ENCODE measurements around the gene DIAPH2.

DIAPH2 gene

DNA sequence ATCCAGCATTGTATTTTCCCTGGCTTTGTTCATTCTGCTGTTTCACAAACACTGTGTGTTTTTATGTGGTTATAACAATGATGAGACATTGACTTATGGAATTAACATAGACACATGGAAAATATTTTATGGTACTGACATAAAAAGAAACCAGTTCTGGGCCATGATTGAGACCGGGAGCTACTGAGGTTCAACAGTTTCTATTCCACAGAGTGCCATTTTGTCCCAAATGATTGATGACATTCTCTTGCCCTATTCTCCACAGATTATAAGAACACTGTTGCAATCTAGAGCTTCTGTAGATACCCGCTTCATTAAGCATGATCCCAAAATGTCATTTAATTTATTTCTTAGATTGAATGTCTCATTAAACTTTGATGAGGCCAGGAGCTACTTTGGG is 525.9 kb downstream of the DIAPH2 start:
- DNase-seq, result no peak

DNA sequence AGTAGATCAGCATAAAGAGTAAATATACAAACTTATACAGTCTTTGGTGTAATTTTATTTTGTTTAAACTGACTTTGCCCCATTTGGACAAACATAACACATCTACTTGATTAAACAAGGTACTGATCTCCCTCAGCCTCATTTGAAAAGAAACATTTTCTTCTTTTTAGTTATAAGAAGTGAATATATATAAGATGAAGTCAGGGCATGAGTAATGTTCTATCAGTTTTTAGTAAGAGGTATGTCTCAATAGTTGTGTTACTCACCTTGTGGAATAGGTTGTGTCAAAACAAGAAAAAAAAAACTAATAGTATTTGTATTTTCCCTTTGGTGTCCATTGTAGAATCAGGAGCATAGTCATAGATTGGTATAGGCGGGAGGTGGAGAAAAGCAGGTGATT is 526.4 kb downstream of the DIAPH2 start:
- DNase-seq, result no peak

DNA sequence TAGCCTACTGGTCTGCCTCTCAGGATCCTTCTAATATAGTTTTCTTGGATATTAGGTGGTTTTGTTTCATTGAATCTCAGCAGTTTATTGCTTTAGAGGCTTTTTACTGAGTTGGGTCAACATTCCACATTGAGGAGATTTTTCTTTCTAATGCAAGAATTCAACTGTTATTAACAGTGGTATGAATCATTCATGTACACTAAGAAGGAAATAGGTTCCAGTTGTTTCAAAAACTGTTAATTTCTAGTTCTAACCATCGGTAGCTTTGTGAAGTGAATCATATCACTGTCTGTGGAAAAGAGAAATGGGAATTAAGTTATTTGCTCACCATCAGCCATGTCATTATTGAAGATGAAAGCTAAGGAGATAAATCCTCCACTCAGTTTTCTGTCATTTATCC is 530.5 kb downstream of the DIAPH2 start:
- DNase-seq, result no peak

DNA sequence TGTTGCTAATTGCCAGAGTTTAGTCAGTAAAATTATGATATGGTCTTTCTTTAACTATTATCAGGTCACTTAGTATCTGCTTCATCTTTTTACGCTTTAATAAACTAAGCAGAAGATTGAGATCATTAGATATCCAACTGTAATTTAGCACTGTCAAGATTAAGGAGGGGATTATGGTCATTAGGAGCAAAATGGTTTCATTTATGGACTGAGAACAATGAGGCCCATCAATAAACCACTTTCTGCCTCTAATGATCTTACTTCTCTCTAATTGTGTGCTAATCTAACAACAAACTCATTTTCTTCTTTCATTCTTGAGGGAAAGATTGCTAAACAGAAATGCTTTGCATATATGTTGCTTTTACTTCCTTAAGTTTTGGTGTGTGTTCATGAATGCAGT is 539.5 kb downstream of the DIAPH2 start:
- DNase-seq, result no peak

DNA sequence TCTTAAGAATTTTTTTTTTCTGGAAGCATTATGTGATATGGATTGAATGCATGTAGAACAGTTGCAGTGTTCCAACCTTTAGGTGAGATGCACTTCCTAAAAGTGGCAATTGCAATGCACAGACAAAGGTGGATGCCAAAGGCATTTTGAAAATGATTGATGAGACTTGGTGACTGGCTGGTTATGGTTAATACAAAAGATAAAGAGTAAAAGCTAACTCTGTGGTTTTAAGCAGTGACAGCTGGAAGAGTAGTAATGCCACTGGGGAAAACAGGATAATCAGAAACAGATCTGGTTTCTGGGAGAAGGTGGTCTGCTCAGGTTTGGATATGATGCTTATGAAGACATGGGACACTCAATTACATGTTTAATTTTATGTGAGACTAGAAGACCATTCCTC is 544.7 kb downstream of the DIAPH2 start:
- no peak for DNase-seq

DNA sequence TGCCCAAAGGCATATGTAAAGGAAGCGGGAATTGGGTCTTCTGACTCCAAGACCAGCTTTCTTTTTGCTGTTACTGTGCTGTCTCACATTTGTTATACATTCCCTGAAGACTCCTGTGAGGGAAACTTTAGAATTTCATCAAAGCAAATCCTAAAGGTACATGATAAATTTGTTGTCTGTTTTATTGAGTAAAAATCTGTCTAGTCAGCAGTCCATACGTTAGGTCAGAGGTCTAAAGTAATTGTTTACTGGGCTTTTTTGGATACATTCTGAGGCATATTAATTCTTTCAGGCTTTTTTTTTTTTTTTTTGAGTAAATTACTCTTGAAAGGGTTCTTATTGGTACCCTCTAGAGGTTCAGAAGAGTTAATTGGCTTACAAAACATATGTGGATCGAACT is 546.3 kb downstream of the DIAPH2 start:
- DNase-seq, result no peak

DNA sequence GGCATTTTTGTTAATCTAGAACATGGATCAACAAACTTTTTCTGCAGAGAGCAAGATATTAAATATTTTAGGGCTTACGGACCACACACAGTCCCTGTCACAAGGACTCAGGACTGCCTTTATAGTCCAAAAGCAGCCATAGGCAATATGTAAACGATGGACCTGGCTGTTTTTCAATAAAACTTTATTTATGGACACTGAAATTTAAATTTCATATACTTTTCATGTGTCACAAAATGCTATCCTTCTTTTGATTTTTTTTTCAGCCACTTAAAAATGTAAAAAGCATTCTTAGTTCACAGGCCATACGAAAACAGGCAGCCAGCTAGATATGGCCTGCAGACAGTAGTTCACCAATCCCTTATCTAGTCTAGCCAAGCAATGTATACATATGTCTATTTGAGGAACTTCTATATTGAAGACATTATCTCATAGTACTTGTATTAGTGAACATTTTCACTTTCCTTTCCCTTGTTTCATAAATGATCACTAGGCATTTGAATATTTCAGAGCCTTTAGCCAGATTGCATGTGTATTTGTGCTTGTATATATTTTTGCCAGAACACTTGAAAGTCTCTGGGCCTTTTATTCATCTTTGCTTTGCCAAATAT is 549.9 kb downstream of the DIAPH2 start:
- no peak for DNase-seq

DNA sequence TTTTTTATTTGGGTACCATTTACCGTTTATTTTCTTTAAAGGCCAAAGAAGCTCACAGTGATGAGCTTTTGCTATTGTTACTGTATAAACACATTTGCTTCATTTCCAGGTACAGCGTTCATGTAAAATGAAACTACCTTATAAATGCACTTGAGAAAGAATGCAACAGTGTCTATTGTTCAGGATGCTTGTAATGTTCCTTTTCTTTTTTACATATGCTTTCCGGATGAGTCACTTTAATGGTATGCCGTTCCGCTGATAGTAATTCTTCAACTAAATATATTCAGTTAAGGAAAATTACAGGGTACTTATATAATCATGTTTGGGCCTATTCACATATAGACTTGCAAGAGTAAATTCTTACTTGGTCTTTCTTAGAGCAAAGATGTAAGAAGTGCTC is 554.0 kb downstream of the DIAPH2 start:
- no peak for DNase-seq

DNA sequence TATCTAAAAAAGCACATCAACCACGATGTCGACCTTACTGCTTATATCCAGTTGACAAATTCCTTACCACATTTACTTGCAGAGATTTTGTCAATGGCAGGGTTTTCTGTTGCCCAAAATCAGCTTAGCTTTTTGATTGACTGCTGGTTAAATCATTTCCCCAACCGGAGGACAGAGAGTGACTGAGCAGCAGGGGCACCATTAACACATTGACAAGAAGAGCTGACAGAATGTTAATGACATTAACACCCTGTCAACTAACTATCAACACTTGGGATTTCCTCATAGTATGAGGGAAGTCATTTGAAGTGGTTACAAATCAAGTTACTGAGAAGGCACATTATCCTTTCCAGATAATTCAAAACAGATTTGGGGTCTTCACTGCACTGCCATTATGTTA is 567.5 kb downstream of the DIAPH2 start:
- no peak for DNase-seq

DNA sequence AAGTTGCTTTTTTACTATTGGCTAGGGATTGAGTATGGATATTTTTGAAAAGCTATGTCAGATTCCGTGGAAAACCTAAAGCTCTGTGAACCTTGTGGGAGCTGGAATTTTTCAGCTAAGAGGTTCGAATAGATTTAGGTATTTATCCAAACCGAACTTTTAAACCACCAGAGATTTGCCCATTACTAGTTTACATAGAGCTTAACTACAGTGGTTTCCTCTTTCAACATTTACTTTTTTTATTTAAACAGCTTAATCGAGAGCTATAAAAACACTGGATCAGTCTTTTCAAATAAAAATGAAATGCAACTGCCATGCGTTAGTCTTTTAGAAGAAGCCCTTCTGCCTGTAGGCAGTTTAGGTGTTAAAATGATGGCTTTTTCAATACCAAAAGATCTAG is 576.0 kb downstream of the DIAPH2 start:
- no peak for DNase-seq

DNA sequence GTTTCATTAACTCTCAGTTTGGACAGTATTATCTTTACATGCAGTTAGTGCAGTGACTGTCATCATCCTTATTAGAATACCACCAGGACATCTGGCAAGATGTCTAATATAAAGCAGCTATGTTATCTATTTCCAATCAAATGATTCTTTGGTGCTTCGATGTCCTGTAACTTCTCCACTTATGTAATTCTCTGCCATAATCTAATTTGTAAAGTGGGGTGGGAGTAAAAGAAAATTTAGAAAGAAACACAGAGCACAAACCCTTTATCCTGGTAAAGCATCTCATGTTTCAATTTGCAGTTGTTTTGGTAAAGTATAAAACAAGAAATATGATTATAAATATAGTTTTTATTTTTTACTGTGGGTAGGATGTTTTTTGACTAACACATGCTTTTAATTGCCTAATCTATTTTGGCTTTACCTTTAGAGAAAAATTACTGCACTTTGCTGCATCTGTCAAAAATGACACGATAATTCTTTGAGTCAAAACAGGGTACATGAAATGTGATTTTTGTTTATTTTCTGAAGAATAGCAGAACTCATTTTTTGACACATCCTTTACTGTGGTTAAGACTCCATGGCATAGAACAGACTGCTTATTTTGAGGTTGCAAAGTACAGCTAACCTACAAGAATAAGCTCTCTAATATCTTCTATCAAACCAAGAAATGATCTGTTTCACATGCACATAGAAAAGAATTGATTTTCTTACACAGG is 581.9 kb downstream of the DIAPH2 start:
- no peak for DNase-seq

DNA sequence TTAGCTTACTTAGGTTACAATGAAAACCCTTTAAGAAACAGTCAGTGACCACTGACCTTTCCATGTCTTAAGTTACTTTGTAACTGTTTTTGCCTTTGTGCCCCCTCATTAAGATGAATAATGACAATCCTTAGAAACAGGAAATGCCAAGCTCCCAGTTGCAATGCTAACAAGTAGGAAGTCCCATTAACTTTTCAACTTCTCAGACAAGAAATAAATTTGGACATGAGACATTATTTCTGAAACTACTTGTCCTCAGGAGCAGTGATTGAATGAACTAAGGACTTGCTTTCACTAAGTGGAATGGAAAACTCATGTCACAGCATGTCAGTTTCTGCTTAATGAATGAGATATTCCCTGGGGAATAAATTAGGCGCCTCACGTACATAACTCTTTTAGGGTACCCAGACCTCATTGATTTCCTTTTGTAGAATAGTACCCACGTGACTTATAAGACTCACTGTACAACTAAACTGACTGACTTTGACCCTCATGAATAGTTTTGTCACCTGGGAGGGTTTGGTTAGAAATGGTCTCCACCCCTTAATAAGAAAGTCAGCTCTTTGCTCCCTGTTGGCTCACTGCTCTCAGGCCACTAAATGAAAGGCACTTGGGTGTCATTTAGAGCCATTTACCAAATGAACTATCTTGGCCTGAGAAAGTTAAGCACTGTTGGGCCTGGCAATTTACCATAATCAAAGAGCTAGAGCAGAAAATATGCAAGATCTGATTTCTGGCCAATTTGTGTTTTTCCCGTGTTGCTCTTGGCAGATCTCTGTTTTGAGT is 582.9 kb downstream of the DIAPH2 start:
- DNase-seq, result no peak

DNA sequence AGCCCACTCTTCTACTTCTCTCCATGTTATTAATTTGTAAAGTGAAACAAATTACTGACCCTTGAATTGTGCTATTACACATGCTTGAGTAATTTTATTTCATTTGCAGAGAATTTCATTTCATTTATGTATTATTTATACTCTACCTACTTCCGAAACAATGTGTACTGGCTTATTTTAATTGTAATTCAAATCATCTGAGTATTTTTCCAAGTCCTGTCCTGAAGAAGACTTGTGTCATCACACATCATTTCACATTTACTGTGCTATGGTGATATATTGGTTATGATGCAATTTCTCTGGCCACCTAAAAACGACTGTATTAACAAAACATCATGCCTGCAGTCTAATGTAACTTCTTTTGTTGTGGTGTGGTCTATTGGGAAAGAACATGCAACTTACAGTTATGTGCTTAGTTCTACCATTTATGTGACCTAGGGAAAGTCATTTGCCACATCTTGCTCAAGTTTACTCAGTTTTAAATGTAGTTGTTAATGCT is 583.6 kb downstream of the DIAPH2 start:
- no peak for DNase-seq

DNA sequence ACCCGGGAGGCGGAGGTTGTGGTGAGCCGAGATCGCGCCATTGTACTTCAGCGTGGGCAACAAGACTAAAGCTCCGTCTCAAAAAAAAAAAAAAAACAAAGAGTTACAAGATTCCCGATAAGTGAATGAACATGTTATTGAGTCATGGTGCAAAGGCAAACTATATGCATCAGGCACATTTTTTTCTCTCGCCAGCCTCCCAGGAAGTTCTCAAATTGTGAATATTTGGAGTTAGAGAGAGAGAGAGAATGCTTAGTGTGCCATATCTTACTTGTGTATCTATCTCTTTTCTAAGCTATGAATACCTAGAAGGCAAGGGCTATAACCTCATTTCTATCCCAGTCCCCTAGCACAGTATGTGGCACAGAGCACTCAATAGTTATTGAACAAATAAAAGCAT is 599.9 kb downstream of the DIAPH2 start:
- DNase-seq, result no peak

DNA sequence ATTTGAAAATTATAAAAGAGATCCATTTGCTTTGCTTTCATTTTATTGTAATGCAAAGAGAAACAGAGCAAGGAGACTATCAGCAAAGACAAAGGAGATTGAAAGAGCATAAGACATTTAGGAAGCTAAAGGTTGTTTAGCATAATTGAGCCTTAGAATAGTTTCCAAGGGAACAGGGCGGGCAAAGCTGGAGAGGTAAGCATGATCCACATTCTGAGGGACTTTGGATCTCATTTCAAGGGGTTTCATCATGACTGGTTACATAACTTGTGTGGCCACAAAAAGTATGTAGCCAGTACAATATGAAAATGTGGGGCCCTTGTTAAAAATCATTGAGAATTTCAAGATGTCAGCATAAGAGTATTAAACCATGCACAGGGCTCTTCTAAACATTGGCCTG is 605.6 kb downstream of the DIAPH2 start:
- no peak for DNase-seq

DNA sequence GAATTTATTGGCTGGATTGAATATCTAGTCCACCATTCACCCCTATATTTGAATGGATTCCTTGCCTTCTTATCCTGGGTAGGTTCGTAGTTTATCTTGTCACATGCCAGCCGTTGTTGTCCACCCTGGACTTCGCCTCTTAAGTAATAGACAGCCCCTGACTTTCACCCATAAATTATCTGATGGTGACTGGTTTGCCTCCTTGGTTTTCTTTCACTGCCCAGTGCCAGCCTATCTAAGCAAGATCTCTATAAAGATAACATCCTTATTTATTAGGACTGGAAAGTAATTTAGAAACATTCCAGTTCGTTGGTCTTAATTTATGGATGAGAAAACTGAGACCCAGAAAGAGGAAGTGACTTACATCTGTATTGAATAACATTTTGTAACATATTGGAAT is 609.4 kb downstream of the DIAPH2 start:
- DNase-seq, result no peak

DNA sequence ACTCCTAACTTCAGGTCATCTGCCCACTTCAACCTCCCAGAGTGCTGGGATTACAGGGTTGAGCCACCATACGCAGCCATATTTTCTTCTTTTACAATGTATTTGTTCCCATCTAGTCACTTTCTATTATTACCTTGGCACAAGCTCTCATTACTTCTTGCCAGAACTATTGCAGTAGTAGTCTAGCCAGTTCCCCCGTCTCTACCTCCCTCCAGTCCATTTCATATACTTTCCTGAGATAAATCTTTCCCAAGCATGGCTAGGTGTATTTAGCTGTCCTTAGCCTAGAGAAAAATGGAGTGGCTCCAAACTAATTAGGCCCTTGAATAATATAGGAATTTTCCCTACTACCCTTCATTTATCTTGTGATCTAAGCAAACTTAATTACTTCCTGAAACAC is 611.3 kb downstream of the DIAPH2 start:
- no peak for DNase-seq

DNA sequence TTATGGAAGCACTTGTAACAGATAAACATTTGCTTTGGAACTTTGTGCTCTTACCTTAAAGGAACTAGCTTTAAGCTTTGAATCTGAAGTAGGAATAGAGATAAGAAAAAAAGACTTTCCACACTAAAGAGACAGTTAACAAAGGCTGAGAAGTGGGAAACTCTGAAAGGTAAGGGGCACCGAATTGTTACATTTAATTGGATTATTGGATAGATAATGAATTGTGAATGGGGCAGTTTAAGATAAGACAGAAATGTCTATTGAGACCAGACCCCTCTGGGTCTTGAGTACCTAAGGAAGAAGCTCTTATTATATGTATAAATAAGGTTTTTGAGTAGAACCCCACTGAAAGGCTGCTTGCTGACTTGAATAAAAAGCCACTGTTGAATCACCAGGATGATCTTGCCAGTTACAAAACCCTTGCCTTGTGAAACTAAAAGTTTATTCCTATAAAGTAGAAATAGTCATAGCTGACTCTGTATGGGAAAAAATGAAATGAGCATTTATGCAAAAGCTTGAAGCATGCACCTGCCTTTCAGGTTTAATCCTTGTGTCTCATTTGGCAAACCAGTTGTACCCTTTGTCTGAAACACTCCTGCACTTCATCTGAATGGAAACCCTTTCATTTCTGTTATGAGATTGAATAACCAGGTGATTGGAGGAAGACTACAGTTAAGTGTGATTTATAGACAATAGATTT is 622.3 kb downstream of the DIAPH2 start:
- no peak for DNase-seq

DNA sequence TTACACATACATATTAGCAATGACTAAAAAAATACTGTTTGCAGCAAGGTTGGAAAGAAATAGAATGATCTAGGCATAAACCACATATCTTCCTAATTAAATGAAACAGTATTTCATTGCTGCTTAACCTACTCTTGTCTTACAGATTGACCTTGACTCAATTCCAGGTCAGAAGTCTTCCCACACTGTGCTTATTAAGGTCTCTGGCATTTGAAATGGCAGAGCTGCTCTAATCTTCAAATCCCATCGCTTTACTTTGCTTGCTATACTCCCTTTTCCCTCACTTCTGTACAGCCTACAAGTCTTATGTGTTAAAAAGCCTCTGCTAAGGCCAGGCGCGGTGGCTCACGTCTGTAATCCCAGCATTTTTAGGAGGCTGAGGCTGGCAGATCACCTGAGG is 623.5 kb downstream of the DIAPH2 start:
- no peak for DNase-seq

DNA sequence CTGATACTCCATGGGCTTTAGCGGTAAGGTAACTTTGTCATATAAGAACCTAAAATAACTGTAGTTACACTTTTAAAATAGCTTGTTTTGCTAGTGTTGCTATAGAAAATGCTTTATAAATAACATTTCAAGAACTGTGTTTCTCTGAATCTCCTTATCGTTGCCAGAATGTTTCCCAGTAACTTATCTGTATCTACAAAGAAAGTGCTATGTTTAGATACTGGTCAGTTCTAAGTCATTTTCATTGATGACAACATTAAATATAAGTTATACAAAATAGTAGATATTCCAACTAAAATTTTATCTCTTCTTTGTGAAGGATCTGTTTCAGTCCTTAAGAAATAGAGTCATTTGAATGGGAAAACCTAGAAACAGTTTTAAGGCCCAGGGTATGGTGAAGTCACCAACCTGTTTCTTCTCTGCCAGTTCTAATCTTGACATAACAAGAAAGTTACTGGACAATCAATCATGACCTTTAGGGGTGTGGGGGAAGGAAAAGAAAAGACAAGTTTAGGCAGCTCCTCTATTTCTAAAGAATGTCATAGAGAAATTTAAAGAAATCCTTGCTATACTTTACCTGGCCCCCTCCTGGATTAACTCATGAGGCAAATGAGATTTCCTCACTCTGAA is 625.0 kb downstream of the DIAPH2 start:
- no peak for DNase-seq

DNA sequence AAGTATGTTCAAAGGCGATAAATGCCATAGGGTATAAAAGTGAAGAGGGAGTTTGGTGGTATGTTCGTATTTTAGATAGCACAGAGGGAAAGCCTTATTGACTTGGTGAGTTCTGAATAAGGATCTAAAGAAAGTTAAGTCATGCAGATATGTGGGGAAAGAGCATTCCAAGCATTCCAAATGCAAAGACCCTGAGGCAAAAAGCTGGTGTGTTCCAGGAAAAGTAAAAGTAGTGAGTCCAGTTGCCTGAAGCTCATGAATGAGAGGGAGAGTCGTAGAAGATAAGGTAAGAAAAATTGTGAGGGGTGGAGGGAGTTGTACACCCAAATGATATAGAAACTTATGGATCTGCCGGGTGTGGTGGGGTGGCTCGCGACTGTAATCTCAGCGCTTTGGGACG is 625.7 kb downstream of the DIAPH2 start:
- no peak for DNase-seq

DNA sequence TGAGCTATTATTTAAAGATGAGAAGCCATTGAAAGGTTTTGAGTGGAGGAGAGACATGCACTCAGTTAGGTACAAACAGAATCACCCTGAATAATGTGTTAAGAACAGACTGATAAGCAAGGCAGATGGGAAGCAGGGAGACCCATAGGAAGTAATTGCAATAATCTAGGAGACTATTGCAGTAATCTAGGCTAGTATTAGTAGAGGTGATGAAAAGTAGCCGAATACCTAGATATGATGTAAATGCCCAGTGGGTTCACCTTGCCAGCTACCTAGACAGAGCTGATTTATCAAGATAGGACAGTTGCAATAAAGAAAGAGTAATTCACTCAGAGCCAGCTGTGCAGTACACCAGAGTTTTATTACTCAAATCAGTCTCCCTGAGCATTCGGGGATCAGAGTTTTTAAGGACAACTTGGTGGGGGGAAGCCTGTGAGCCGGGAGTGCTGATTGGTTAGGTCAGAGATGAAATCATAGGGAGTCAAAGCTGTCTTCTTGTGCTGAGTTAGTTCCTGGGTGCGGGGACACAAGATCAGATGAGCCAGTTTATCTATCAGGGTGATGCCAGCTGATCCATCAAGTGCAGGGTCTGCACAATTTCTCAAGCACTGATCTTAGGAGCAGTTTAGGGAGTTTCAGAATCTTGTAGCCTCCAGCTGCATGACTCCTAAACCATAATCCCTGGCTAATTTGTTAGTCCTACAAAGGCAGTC is 626.6 kb downstream of the DIAPH2 start:
- no peak for DNase-seq
